OCI-LY3 (cell line): Measurements from ENCODE around the gene SLC1A4.

Experiments used
- H2AFZ ChIP-seq: fragments of 200-600, 300-600 bp; shearing (Covaris generic); 2 replicates; pipeline ENCODE4 v1.6.0; 2014; ENCODE audit warnings: antibody characterized with exemption, low read depth, low read length
- H3K27ac ChIP-seq: fragments of 200-600, 300-600 bp; sonication (generic); 2 replicates; pipeline ENCODE4 v1.5.1; 2014; ENCODE audit warnings: mild to moderate bottlenecking, low read length, moderate library complexity, mixed read lengths
- H3K27me3 ChIP-seq: fragments of 200-600, 300-600 bp; sonication (generic); 2 replicates; pipeline ENCODE4 v1.6.1; 2014; ENCODE audit warnings: low read depth, low read length, mixed read lengths
- H3K36me3 ChIP-seq: fragments of 200-600, 300-600 bp; sonication (generic); replicated peaks from 2 replicates; pipeline ENCODE3; 2014; ENCODE audit warnings: low read depth, low read length, mixed read lengths
- H3K4me1 ChIP-seq: fragments of 300-600, 200-600 bp; sonication (generic); 2 replicates; pipeline ENCODE4 v1.6.1; 2014; ENCODE audit warnings: low read length, mixed read lengths
- H3K4me2 ChIP-seq: fragments of 200-600, 300-600 bp; sonication (generic); 2 replicates; pipeline ENCODE4 v1.6.1; 2014; ENCODE audit warnings: low read length, mixed read lengths
- H3K4me3 ChIP-seq: fragments of 300-600, 200-600 bp; sonication (generic); 2 replicates; pipeline ENCODE4 v1.5.1; 2014; ENCODE audit warnings: antibody characterized with exemption, mild to moderate bottlenecking, low read length, moderate library complexity
- H3K79me2 ChIP-seq: fragments of 300-600, 200-600 bp; shearing (Covaris generic); 2 replicates; pipeline ENCODE4 v1.6.1; 2014; ENCODE audit warnings: mild to moderate bottlenecking, low read length, mixed read lengths
- H3K9ac ChIP-seq: fragments of 300-600, 200-600 bp; shearing (Covaris generic); 2 replicates; pipeline ENCODE4 v1.6.0; 2014; ENCODE audit warnings: mild to moderate bottlenecking, low read length, moderate library complexity
- H3K9me3 ChIP-seq: fragments of 200-600, 300-600 bp; shearing (Covaris generic); 2 replicates; pipeline ENCODE4 v1.6.1; 2014; ENCODE audit warnings: low read length, mixed read lengths; ENCODE audit not compliant: insufficient read depth
- H4K20me1 ChIP-seq: fragments of 200-600, 300-600 bp; sonication (generic); 2 replicates; pipeline ENCODE4 v1.6.1; 2016; ENCODE audit warnings: low read length, mixed read lengths; ENCODE audit not compliant: insufficient read depth
- CTCF ChIP-seq: fragments of 200-600, 300-600 bp; sonication (generic); IDR thresholded peaks from 2 replicates; pipeline ENCODE4 v1.5.1; 2014; ENCODE audit warnings: antibody characterized with exemption, low read length, low read depth
- EZH2phosphoT487 ChIP-seq: fragments of 200-600 bp; shearing (Covaris generic); IDR thresholded peaks from 2 replicates; pipeline ENCODE4 v1.6.1; 2018; ENCODE audit warnings: antibody characterized with exemption, mixed run types, low read depth

The SLC1A4 gene

GRCh38 chr2:64946769-64947247 is 42.4 kb upstream of the SLC1A4 start:
- Histone ChIP-seq H4K20me1 (no peaks in the 10 kb centered on the region), H3K36me3 (no peaks in the 10 kb centered on the region), H3K27ac (peak overlapping the region; percentile 69), H3K4me1 (peaks cover 47% of the 10 kb centered on the region), H2AFZ (peak overlapping the region; percentile 57), H3K4me3 (peak overlapping the region; percentile 63), H3K27me3 (no peaks in the 10 kb centered on the region), H3K9me3 (no peaks in the 10 kb centered on the region), H3K9ac (peak overlapping the region; percentile 70), H3K79me2 (no peaks in the 10 kb centered on the region), H3K4me2 (peak overlapping the region; percentile 79)
- TF ChIP-seq EZH2phosphoT487 (no peak), CTCF (no peak)

GRCh38 chr2:64947885-64948284 is 41.3 kb upstream of the SLC1A4 start:
- no peak overlapping the region for H3K9ac ChIP-seq
- no peaks in the 10 kb centered on the region for H3K27me3 ChIP-seq
- no peak overlapping the region for H2AFZ ChIP-seq
- H4K20me1 ChIP-seq = no peaks in the 10 kb centered on the region
- H3K27ac ChIP-seq = no peak overlapping the region
- H3K9me3 ChIP-seq = no peaks in the 10 kb centered on the region
- TF ChIP-seq CTCF (no peak), EZH2phosphoT487 (no peak)
- peaks cover 39% of the 10 kb centered on the region for H3K4me1 ChIP-seq
- no peak overlapping the region for H3K4me3 ChIP-seq
- H3K36me3 ChIP-seq = no peaks in the 10 kb centered on the region
- no peaks in the 10 kb centered on the region for H3K79me2 ChIP-seq
- H3K4me2 ChIP-seq = no peak overlapping the region

GRCh38 chr2:64950226-64951160 is 38.7 kb upstream of the SLC1A4 start:
- Histone ChIP-seq H4K20me1 (no peaks in the 10 kb centered on the region), H3K27me3 (no peaks in the 10 kb centered on the region), H3K4me1 (peaks cover 33% of the 10 kb centered on the region), H3K79me2 (no peaks in the 10 kb centered on the region), H3K9ac (no peak overlapping the region), H3K36me3 (no peaks in the 10 kb centered on the region), H3K4me2 (peak overlapping the region; percentile 29), H3K4me3 (no peak overlapping the region), H2AFZ (no peak overlapping the region), H3K9me3 (no peaks in the 10 kb centered on the region), H3K27ac (no peak overlapping the region)
- TF ChIP-seq EZH2phosphoT487 = no peak

GRCh38 chr2:64951306-64951953 is 37.8 kb upstream of the SLC1A4 start:
- no peak overlapping the region for H3K9ac ChIP-seq
- H3K27ac ChIP-seq = no peak overlapping the region
- TF ChIP-seq EZH2phosphoT487 (no peak), CTCF (no peak)
- H3K4me1 ChIP-seq = peaks cover 24% of the 10 kb centered on the region
- H3K27me3 ChIP-seq = no peaks in the 10 kb centered on the region
- no peaks in the 10 kb centered on the region for H3K36me3 ChIP-seq
- H3K4me2 ChIP-seq = no peak overlapping the region
- no peaks in the 10 kb centered on the region for H3K9me3 ChIP-seq
- no peak overlapping the region for H3K4me3 ChIP-seq
- no peaks in the 10 kb centered on the region for H3K79me2 ChIP-seq
- no peaks in the 10 kb centered on the region for H4K20me1 ChIP-seq
- H2AFZ ChIP-seq = no peak overlapping the region
